Measurements from ENCODE around the gene ARL14. TPM values are rescaled to one million over a fixed set of nuclear protein-coding genes. Genes with fewer than 3 reads are reported as not detected.
"Not testable (repeated sequence)": the region's sequence is repeated elsewhere in the genome, so short reads cannot be mapped to it uniquely, and the experiment has no call there.

ARL14 gene
- total RNA-seq, 1 experiment from 2014 or later = 1.4 TPM

DNA sequence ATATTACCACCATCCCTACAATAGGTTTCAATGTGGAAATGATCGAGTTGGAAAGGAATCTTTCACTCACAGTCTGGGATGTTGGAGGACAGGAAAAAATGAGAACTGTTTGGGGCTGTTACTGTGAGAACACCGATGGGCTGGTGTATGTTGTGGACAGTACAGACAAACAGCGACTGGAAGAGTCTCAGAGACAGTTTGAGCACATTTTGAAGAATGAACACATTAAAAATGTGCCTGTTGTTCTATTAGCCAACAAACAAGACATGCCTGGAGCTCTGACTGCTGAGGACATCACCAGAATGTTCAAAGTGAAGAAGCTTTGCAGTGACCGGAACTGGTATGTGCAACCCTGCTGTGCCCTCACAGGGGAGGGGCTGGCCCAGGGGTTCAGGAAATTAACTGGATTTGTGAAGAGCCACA lies 510 bp downstream of the ARL14 start:
- DNase-seq (ENCODE audit: low spot score) = no peak

- no peak for DNase-seq (ENCODE audit: low spot score)
These were observed 1.4 kb downstream of the ARL14 start for GRCh38 chr3:160678292-160678842.

- DNase-seq (ENCODE audit: low spot score) = no peak
These were observed 7.4 kb downstream of the ARL14 start for GRCh38 chr3:160684368-160684740.

- DNase-seq (ENCODE audit: low spot score) = no peak
These were observed 8.3 kb downstream of the ARL14 start for GRCh38 chr3:160685144-160685766.

- no peak for DNase-seq (ENCODE audit: low spot score)
These were observed 10.1 kb downstream of the ARL14 start for GRCh38 chr3:160686955-160687535.

DNA sequence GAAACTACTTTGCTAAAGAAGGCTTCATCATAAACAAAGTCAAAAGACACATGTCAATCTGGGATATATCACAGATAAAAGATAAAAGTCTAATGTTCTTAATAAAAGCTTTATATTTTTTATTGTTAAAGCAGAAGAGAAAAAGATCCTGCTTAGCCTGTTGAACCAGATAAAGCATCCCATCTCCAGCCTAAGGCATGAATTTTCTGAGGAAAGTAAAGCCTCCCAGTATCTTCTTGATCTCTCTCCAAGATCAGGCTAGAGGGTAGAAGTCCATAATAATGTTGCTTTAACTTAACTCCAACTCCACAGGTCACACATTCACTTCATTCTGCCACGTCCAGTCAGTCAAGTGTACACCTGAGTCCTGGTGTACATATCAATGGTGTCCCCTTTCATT lies 14.2 kb downstream of the ARL14 start:
- DNase-seq (ENCODE audit: low spot score) = no peak

- no peak for DNase-seq (ENCODE audit: low spot score)
These were observed 15.0 kb downstream of the ARL14 start for GRCh38 chr3:160691962-160692361.

DNA sequence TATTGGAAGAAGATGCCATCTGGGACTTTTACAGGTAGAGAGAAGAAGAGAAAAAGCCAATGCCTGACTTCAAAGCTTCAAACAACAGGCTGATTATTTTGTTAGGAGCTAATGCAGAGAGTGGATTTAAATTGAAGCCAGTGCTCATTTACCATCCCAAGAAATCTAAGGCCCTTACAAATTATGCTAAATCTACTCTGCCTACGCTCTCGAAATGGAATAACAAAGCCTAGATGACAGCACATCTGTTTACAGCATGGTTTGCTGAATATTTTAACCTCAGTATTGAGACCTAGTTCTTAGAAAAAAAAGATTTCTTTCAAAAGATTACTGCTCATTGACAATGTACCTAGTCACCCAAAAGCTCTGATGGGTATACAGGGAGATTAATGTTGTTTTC lies 16.2 kb downstream of the ARL14 start:
- DNase-seq (ENCODE audit: low spot score) = no peak

DNA sequence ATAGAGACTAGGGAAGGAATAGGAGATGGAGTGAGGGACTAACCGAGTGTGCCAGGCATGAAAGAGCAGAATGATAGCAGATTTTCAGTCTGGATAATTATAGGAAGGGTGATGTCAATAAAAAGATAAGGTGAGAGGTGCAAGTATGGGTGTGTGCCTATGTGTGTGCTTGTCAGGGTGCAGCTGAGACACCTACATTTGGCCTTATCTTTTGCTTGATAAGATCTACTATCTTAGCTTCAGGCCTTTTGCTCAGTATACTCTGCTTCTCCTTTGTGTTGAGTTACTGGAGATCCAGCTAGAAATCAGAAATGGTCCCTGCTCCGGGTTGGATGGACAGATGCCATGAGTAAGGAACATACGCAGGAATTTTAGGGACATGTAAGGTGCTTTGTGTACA lies 17.4 kb downstream of the ARL14 start:
- no peak for DNase-seq (ENCODE audit: low spot score)

DNA sequence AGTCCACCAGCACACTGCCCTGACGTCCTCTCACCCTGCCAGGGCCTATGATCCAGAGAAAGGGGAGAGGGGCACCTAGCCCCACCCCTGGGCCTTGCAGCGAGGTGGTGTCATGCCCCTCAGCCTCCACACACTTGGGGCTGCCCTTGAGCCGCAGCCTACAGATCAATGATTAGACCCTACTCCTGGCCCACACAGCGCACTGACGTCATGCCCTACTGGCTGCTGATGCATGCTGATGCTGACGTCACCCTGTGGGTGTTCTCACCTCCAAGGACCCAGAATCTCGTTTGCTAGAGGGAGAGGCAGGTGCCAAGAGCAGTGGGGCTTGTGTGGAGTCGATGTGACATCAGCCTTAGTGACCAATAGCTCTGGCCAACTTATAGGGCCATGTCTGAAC lies 18.0 kb downstream of the ARL14 start:
- DNase-seq (ENCODE audit: low spot score) = no peak

- no peak for DNase-seq (ENCODE audit: low spot score)
These were observed 19.0 kb downstream of the ARL14 start for GRCh38 chr3:160695915-160696327.

GRCh38 chr3:160697637-160698380 lies 20.8 kb downstream of the ARL14 start:
- DNase-seq (ENCODE audit: low spot score) = peak; percentile 69

DNA sequence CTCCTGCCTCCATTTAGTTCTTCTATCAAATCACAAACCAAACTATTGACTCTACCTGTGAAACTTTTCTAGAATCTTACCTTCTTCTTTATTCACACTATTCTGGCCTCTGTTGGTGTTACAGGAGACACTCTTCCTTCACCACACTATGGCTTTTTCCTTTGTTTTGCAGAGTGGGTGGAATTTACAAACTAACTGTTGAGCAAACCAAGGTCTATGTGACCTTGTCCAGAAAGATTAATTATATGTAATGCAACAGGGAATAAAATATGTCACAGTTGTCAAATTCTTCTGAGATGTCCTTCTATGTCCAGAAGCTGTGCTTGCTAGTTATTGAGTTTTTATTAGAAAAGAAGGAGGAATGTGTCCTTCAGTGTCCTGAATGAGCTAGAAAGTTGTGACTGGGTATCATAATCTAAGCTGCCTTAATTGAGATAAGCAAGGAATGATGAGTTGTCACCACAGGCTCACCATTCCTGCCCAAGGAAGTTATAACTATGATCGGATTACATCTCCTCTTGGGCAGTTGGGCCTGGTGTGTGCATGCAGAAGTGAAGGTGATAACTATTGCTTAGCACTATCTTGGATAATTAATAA lies 21.7 kb downstream of the ARL14 start:
- no peak for DNase-seq (ENCODE audit: low spot score)

- DNase-seq (ENCODE audit: low spot score) = no peak
These were observed 24.5 kb downstream of the ARL14 start for GRCh38 chr3:160701490-160701889.

DNA sequence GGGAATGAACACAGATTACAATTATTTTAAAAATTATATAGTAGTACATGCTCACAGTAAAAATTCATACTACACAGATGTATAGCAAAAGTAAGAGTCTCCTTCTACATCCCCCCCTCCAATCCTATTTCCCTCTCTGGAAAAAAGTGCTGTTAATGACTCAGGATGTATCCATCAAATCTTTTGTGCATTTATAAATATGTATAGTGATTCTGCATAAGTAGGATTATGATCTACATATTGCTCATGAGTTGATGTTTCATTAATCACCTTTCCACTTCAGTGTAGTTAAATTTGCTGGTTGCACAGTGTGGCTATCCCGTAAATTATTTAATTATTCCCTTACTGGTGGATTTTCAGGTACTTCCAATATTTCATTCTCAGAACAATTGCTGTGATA lies 25.3 kb downstream of the ARL14 start:
- DNase-seq (ENCODE audit: low spot score) = no peak

- no peak for DNase-seq (ENCODE audit: low spot score)
These were observed 27.0 kb downstream of the ARL14 start for GRCh38 chr3:160703974-160704373.

- DNase-seq (ENCODE audit: low spot score) = peak; percentile 57
These were observed 30.3 kb downstream of the ARL14 start for GRCh38 chr3:160707187-160707794.

GRCh38 chr3:160709477-160710182 lies 32.7 kb downstream of the ARL14 start:
- no peak for DNase-seq (ENCODE audit: low spot score)

DNA sequence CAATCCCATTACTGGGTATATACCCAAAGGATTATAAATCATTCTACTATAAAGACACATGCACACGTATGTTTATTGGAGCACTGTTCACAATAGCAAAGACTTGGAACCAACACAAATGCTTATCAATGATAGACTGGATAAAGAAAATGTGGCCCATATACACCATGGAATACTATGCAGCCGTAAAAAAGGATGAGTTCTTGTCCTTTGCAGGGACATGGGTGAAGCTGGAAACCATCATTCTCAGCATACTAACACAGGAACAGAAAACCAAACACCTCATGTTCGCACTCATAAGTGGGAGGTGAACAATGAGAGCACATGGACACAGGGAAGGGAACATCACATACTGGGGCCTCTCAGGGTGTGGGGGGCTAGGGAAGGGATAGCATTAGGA lies 36.2 kb downstream of the ARL14 start:
- not testable (repeated sequence) for DNase-seq (ENCODE audit: low spot score)

DNA sequence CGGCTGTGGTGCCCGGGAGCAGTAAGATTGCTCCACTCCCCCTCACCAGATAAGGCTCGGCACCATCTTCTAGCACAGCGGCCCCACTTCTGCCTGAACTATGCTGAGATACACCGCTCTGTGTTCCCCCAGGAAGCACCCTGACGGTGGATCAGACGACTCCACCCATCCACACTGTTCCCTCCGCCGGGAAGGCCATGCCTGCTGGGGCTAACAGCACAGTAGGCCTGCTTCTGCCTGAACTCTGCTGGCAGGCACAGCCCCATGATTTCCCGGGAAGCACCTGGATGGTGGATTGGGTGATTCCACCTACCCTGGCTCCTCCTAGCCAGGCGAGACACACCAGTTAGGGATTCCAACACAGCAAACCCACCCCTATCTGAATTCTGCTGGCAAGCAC lies 42.8 kb downstream of the ARL14 start:
- DNase-seq (ENCODE audit: low spot score) = no peak

DNA sequence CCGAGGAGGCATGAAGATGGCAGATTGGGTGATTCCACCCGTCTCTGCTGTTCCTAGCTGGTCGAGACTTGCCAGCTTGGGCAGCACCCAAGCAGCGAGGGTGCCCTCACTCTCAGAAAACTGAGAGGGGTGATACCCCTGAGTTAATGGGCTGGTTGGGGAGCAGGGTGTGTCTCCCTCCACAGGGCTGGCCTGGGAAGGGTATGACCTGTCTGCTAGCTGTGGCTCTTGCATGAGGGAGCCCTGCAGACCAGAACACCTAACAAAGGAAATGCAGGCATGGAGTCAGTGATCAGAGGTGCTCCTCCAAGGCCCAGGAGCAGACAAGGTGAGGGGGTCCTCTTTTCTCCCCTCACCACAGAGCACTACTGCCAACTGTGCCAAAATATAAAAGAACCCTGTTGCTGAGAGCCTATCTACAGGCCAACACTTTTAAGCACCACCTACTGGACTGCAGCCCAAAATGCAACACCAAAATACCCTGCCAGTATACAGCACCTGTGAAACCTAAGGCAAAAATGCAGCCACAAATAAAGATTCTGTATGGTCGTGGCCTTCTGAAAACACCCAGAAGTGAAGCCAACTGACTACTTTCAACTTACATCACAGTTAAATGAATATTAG lies 43.3 kb downstream of the ARL14 start:
- DNase-seq (ENCODE audit: low spot score) = no peak

Measured in H4 (cell line).